GM21526 (cell line): ENCODE results near the gene ZFYVE28.
A peak's percentile ranks its signal among the peaks of the same experiment; 100 is the strongest.
"Not testable (repeated sequence)": the region's sequence is repeated elsewhere in the genome, so short reads cannot be mapped to it uniquely, and the experiment has no call there.

Experiments
- ATAC-seq: cut with Tn5 transposase; IDR thresholded peaks from one replicate; pipeline ENCODE4 v1.9.1; 2021; ENCODE audit warnings: moderate library complexity; ENCODE audit not compliant: unreplicated experiment, low FRiP score

The ZFYVE28 gene

GRCh38 chr4:2417765-2418649, at the start of gene ZFYVE28:
Gene ZFYVE28, minus strand, starts transcription at chr4:2418645. Its CDS starts 322 bp downstream, at chr4:2418323.
- no peak for ATAC-seq

GRCh38 chr4:2465544-2465943, 47.1 kb upstream of the ZFYVE28 start:
- ATAC-seq = not testable (repeated sequence)

- ATAC-seq = no peak
Measured at GRCh38 chr4:2465032-2465431, 46.6 kb upstream of the ZFYVE28 start.

GRCh38 chr4:2462992-2463762, 44.7 kb upstream of the ZFYVE28 start:
- no peak for ATAC-seq

GRCh38 chr4:2462218-2462991, 44.0 kb upstream of the ZFYVE28 start:
- ATAC-seq = peak; percentile 69

- ATAC-seq = no peak
Measured at GRCh38 chr4:2461246-2461960, 43.0 kb upstream of the ZFYVE28 start.

GRCh38 chr4:2459589-2460349, 41.3 kb upstream of the ZFYVE28 start:
- ATAC-seq = no peak

- ATAC-seq = no peak
Measured at GRCh38 chr4:2458546-2459491, 40.4 kb upstream of the ZFYVE28 start.

GRCh38 chr4:2457481-2458295, 39.2 kb upstream of the ZFYVE28 start:
- no peak for ATAC-seq

GRCh38 chr4:2451821-2452785, 33.7 kb upstream of the ZFYVE28 start:
- ATAC-seq = no peak

GRCh38 chr4:2451036-2451520, 32.6 kb upstream of the ZFYVE28 start:
- ATAC-seq = no peak

GRCh38 chr4:2450394-2451035, 32.1 kb upstream of the ZFYVE28 start:
- no peak for ATAC-seq

- ATAC-seq = no peak
Measured at GRCh38 chr4:2449511-2450392, 31.3 kb upstream of the ZFYVE28 start.

- no peak for ATAC-seq
Measured at GRCh38 chr4:2449051-2449450, 30.6 kb upstream of the ZFYVE28 start.

- no peak for ATAC-seq
Measured at GRCh38 chr4:2448589-2448988, 30.1 kb upstream of the ZFYVE28 start.
